IMR-90 (cell line): ENCODE results near the gene VPS11. TPM values are rescaled to one million over a fixed set of nuclear protein-coding genes. Genes with fewer than 3 reads are reported as not detected.

Experiments
- ATAC-seq: fragments of 200-7000 bp; cut with Tn5 transposase; 2 replicates; pipeline ENCODE4 v1.9.1; 2020; ENCODE audit warnings: low read depth, mild to moderate bottlenecking, moderate library complexity
- BruUV-seq: library from RNA; stranded (reverse); fragments of 400-500 nt; replicated peaks from 2 replicates; lab custom pipeline; 2021; lab: Mats Ljungman, UMichigan
- CTCF ChIA-PET: fragments of 300-600 bp; formaldehyde crosslinking; extraction: SDS; loops from one replicate; lab custom pipeline; 2021; ENCODE audit warnings: antibody characterized with exemption; lab: Yijun Ruan, JAX
- POLR2A ChIA-PET: fragments of 300-600 bp; sonication (Branson Sonifier 250); formaldehyde crosslinking; loops from one replicate; lab custom pipeline; 2022; ENCODE audit warnings: antibody characterized with exemption; ENCODE audit not compliant: unreplicated experiment; lab: Charles Lee
- DNase-seq: peaks from one replicate; pipeline ENCODE4 v3.0.0; 2013
- H2AFZ ChIP-seq: replicated peaks from 2 replicates; pipeline ENCODE3; 2013; ENCODE audit warnings: low read length, mild to moderate bottlenecking; ENCODE audit not compliant: poor library complexity
- H2AK5ac ChIP-seq: 2 replicates; pipeline ENCODE4 v1.6.1; 2013; ENCODE audit warnings: low read depth, low read length, inconsistent platforms
- H2AK9ac ChIP-seq: replicated peaks from 2 replicates; pipeline ENCODE3; 2013; ENCODE audit warnings: mild to moderate bottlenecking, low read depth, low read length, moderate library complexity; ENCODE audit not compliant: poor library complexity
- H2BK120ac ChIP-seq: 2 replicates; pipeline ENCODE4 v1.6.1; 2013; ENCODE audit warnings: low read depth, low read length, inconsistent platforms
- H2BK15ac ChIP-seq: 3 replicates; pipeline ENCODE4 v1.6.1; 2013; ENCODE audit warnings: low read depth, low read length, inconsistent platforms
- H2BK20ac ChIP-seq: 2 replicates; pipeline ENCODE4 v1.6.1; 2013; ENCODE audit warnings: low read depth, mild to moderate bottlenecking, inconsistent platforms, low read length, moderate library complexity
- H2BK5ac ChIP-seq: 2 replicates; pipeline ENCODE4 v1.6.1; 2013; ENCODE audit warnings: mild to moderate bottlenecking, low read depth, low read length, inconsistent platforms; ENCODE audit not compliant: poor library complexity, severe bottlenecking
- H3K14ac ChIP-seq: replicated peaks from 2 replicates; pipeline ENCODE4 v1.6.1; 2013; ENCODE audit warnings: low read depth, low read length, inconsistent platforms
- H3K18ac ChIP-seq: 2 replicates; pipeline ENCODE4 v1.6.1; 2013; ENCODE audit warnings: low read depth, low read length, control low read depth
- H3K23ac ChIP-seq: 2 replicates; pipeline ENCODE4 v1.6.1; 2013; ENCODE audit warnings: low read depth, low read length, inconsistent platforms
- H3K27ac ChIP-seq: 2 replicates; pipeline ENCODE4 v1.5.1; 2013; ENCODE audit warnings: mild to moderate bottlenecking, control low read depth, low read length; ENCODE audit not compliant: insufficient read depth
- H3K27me3 ChIP-seq: 2 replicates; pipeline ENCODE4 v1.6.1; 2013; ENCODE audit warnings: low read length; ENCODE audit not compliant: control insufficient read depth, insufficient read depth
- H3K36me3 ChIP-seq: 2 replicates; pipeline ENCODE4 v1.6.1; 2013; ENCODE audit warnings: low read length, mixed read lengths; ENCODE audit not compliant: control insufficient read depth, insufficient read depth
- H3K4ac ChIP-seq: 2 replicates; pipeline ENCODE4 v1.6.1; 2013; ENCODE audit warnings: low read depth, low read length, inconsistent platforms
- H3K4me1 ChIP-seq: 2 replicates; pipeline ENCODE4 v1.6.1; 2013; ENCODE audit warnings: low read length, mixed read lengths; ENCODE audit not compliant: control insufficient read depth, insufficient read depth
- H3K4me2 ChIP-seq: 2 replicates; pipeline ENCODE4 v1.6.1; 2013; ENCODE audit warnings: low read depth, mild to moderate bottlenecking, control low read depth, low read length, moderate library complexity
- H3K4me3 ChIP-seq: 2 replicates; pipeline ENCODE4 v1.5.1; 2013; ENCODE audit warnings: low read depth, mild to moderate bottlenecking, control low read depth, low read length, moderate library complexity; ENCODE audit not compliant: insufficient read depth
- H3K56ac ChIP-seq: 2 replicates; pipeline ENCODE4 v1.6.1; 2013; ENCODE audit warnings: low read length, inconsistent platforms; ENCODE audit not compliant: insufficient read depth; ENCODE audit errors: extremely low read depth
- H3K79me1 ChIP-seq, 2 experiments: 2 replicates each; pipeline ENCODE4 v1.6.1; 2013; ENCODE audit warnings: low read length in 2 of 2, inconsistent platforms in 1 of 2, low read depth in 1 of 2
- H3K9ac ChIP-seq: 2 replicates; pipeline ENCODE4 v1.6.1; 2013; ENCODE audit warnings: low read depth, low read length, control low read depth
- H3K9me1 ChIP-seq: 2 replicates; pipeline ENCODE4 v1.6.1; 2013; ENCODE audit warnings: low read length, inconsistent platforms; ENCODE audit not compliant: insufficient read depth
- H3K9me3 ChIP-seq: 2 replicates; pipeline ENCODE4 v1.6.1; 2013; ENCODE audit warnings: low read length; ENCODE audit not compliant: control insufficient read depth, insufficient read depth
- H4K20me1 ChIP-seq: 2 replicates; pipeline ENCODE4 v1.6.1; 2013; ENCODE audit warnings: low read length, inconsistent platforms; ENCODE audit not compliant: insufficient read depth
- H4K5ac ChIP-seq: 2 replicates; pipeline ENCODE4 v1.6.1; 2013; ENCODE audit warnings: mild to moderate bottlenecking, low read depth, low read length, control low read depth
- H4K8ac ChIP-seq, 2 experiments: 2 replicates each; pipeline ENCODE4 v1.6.1; 2013; ENCODE audit warnings: low read depth in 2 of 2, low read length in 2 of 2, control low read depth in 1 of 2, inconsistent platforms in 1 of 2
- H4K91ac ChIP-seq: 2 replicates; pipeline ENCODE4 v1.6.1; 2013; ENCODE audit warnings: low read depth, low read length, inconsistent platforms; ENCODE audit not compliant: insufficient read depth
- CTCF ChIP-seq: conservative IDR thresholded peaks from 2 replicates; pipeline ENCODE4 v1.5.1; 2012; ENCODE audit warnings: mild to moderate bottlenecking, low read depth, low read length, improper control_type of control experiment
- ELK1 ChIP-seq: fragments of 150-350 bp; IDR thresholded peaks from 2 replicates; pipeline ENCODE4 v1.6.1; 2016; ENCODE audit warnings: low read depth, mild to moderate bottlenecking, low read length, moderate library complexity, borderline replicate concordance
- NFE2L2 ChIP-seq: fragments of 150-350 bp; IDR thresholded peaks from 2 replicates; pipeline ENCODE4 v1.6.1; 2016; ENCODE audit warnings: low read depth, mild to moderate bottlenecking, low read length
- RAD21 ChIP-seq: IDR thresholded peaks from 2 replicates; pipeline ENCODE4 v1.6.1; 2012; ENCODE audit warnings: low read length, improper control_type of control experiment
- RCOR1 ChIP-seq: IDR thresholded peaks from 2 replicates; pipeline ENCODE4 v1.6.1; 2012; ENCODE audit warnings: mild to moderate bottlenecking, low read length, improper control_type of control experiment; ENCODE audit not compliant: insufficient replicate concordance
- RFX5 ChIP-seq: IDR thresholded peaks from 2 replicates; pipeline ENCODE4 v1.8.0; 2012; ENCODE audit warnings: low read depth, mild to moderate bottlenecking, low read length, moderate library complexity
- WGBS, 2 experiments: methylation state at CpG; one replicate each; pipeline versions ENCODE4 v1.1.5 to v1.1.7; 2013; ENCODE audit warnings: missing lambda C conversion rate in 2 of 2; ENCODE audit not compliant: insufficient read length in 1 of 2; ENCODE audit errors: extremely low coverage in 2 of 2; 5-methylcytosine and 5-hydroxymethylcytosine counted together
- dilution Hi-C: fragments of 300-500 bp; cut with HindIII; formaldehyde crosslinking; loops from one replicate; pipeline ENCODE4 v1.14.3; 2018; ENCODE audit warnings: low sequenced_read_pairs; ENCODE audit not compliant: unreplicated experiment
- in situ Hi-C: fragments of 300-500 bp; cut with MboI; formaldehyde crosslinking; loops from 3 replicates; pipeline ENCODE4 v1.14.3; 2019; ENCODE audit warnings: low sequenced_read_pairs, inconsistent platforms, mixed read lengths
- intact Hi-C: fragments of 100-400 bp; cut with micrococcal nuclease; formaldehyde crosslinking; loops from 2 replicates; pipeline ENCODE4 v1.10.0; 2022
- polyA plus RNA-seq, 3 experiments: library from polyadenylated mRNA; depleted of rRNA; stranded (reverse); fragments of >200 nt; gene quantifications; 2 replicates each; pipeline ENCODE4 v1.2.3, GENCODE V29; 2012; ENCODE audit warnings: low replicate concordance in 1 of 3
- total RNA-seq: library from RNA; depleted of rRNA; stranded (reverse); fragments of >200 nt; gene quantifications from 2 replicates; pipeline ENCODE4 v1.2.3, GENCODE V29; 2012

VPS11 gene
- total and polyA plus RNA-seq, 2 of the 4 experiments (the other 2 are of a cell fraction), result 19.7 to 30.5 TPM

- Histone ChIP-seq H3K9ac (no peak overlapping the region), H3K27me3 (no peaks in the 10 kb centered on the region), H2AK5ac (no peak overlapping the region), H3K56ac (no peak overlapping the region), H2AK9ac (peak overlapping the region; percentile 1), H3K14ac (no peak overlapping the region), H3K79me1 (no peaks in the 10 kb centered on the region), H3K9me1 (no peaks in the 10 kb centered on the region), H3K36me3 (peaks cover 18% of the 10 kb centered on the region), H2BK20ac (no peak overlapping the region), H2BK120ac (no peak overlapping the region), H3K18ac (no peak overlapping the region), H3K4me3 (no peak overlapping the region), H3K4ac (no peak overlapping the region), H3K9me3 (no peaks in the 10 kb centered on the region), H2AFZ (no peak overlapping the region), H4K20me1 (no peaks in the 10 kb centered on the region; the same call in 1 of the 2 replicates), H3K4me2 (no peak overlapping the region), H2BK5ac (no peak overlapping the region), H3K4me1 (no peaks in the 10 kb centered on the region), H3K27ac (no peak overlapping the region), H4K8ac (no peak overlapping the region), H4K91ac (no peak overlapping the region), H4K5ac (no peak overlapping the region), H3K23ac (no peak overlapping the region), H2BK15ac (no peak overlapping the region)
- ChIA-PET CTCF (interaction anchor here (0.6 kb wide), 1 partner anchor 34 kb away, joined by 3 read pairs; no protein-coding TSS in a partner anchor), POLR2A (no interaction called here)
- intact Hi-C loops, result no loop called here
- ATAC-seq (no peak), DNase-seq (peak; percentile 16)
- dilution Hi-C loops, result no loop called here
- in situ Hi-C loops, result no loop called here
- TF ChIP-seq RCOR1, result no peak
- no peak for TF ChIP-seq NFE2L2
- TF ChIP-seq ELK1, result no peak
- TF ChIP-seq CTCF, result no peak
- no peak for TF ChIP-seq RFX5
- no peak for TF ChIP-seq RAD21
- no TSS peak for BruUV-seq
- no CpG with 5 or more reads among the region's 4 CpGs for WGBS, 2 experiments
These were observed 25.6 kb upstream of the VPS11 start for GRCh38 chr11:119041821-119042514.
